Measurements from ENCODE around the gene TNFSF15.

Gene TNFSF15

DNA sequence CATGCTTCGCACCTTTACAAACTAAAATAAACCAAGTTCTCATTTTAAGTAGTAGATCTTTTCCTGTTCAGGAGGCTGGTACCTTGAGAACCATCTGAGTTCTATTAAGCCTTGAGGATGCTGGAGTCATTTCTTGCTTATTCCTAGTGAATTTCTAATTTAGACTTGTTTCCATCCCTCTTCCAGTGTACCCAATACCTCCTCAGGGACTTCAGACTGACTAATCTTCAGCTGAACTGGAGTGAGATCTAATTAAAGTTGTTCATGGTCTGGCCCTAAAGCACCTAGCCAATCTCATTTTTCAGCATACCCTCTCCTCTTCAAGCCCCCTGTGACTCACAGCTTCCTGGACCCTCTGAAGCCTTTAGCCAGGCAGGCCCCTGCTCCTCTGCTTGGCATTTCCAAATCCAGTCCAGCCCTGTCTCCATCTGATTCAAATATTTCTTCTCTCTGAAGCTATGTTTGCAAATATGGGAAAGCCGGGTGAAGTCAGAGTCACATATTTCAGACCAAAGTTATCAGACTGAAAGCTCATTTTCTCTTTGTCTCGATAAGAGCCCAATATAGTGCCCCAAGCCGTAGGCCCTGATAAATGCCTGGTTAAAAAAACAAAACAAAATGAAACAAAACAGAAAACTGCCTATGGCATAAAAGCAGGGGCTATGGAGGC is 19.4 kb upstream of the TNFSF15 start:
- no peak for DNase-seq (ENCODE audit: low read depth)

DNA sequence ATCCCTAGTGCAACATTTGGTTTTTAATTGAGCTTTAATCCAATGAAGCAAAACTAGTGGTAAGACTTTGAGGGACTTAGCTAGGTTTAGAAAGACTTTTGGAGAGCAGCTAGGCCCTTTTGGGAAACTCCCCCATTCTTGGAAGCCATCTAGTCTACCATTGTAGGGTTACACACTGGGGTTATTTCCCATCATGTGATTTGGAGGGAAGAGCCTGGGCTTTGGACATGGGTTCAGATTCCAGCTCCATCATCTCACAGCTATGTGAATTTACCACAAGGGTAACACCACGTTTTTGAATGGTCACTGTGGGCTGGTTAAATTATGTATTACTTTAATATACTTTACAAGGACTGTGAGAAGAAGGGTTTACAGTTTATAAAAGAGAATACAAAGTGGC is 18.3 kb upstream of the TNFSF15 start:
- DNase-seq (ENCODE audit: low read depth) = peak; percentile 16

DNA sequence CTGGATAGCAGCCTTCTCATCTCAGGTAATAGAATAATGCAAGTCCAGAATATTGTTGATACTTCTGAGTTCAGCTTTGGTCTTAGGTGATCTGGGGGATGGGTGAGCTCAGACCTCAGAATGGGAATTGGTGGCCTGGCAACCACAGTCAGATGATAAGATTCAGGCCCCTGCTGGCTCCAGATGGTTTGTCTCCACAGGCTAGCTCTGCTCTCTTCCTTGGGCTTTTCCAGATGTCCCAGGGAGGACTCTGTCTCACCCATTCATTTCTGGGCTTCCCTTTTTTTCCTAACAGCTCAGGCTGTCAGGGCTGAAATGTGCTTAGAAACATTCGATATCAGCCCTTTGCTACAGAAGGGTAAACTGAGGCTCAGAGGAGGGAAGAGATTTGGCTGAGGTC is 17.6 kb upstream of the TNFSF15 start:
- DNase-seq (ENCODE audit: low read depth) = no peak

DNA sequence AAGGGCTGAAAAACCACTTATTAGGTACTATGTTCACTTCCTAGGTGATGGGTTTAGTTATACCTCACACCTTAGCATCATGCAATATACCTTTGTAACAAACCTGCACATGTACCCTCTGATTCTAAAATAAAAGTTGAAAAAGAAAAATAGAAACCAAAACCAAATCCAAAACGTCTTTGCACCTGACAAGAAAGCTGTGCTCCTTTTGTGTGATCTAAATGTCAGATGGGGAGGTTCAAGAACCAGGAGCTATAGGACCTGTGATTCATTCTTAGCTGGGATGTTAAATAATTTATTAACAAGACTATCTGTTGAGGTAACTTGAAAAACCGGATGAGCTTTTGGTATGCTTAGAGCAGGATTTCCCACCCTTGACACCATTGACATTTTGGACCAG is 16.9 kb upstream of the TNFSF15 start:
- no peak for DNase-seq (ENCODE audit: low read depth)

DNA sequence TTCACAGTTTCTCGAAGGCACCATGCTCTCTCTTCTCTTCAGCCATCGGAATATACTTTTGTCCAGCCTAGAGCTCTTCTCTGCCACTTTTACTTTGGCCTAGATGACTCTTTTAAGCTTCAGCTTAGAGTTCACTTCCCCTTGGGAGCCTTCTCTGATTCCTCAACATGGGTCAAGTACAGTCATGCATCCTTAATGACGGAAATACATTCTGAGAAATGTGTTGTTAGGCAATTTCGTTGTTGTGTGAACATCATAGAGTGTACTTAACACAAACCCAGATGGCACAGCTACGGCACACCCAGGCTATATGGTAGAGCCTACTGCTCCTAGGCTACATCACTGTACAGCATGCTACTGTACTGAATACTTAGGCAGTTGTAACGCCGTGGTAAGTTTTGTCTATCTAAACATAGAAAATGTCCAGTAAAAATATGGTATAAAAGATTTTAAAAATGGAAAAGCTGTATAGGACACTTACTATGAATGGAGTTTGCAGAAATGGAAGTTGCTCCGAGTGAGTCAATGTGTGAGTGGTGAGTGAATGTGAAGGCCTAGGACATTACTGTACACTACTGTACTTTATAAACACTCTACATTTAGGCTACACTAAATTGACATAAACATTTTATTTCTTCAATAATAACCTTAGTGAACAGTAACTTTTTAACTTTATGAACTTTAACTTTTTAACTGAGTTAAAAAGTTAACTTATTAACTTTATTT is 15.1 kb upstream of the TNFSF15 start:
- DNase-seq (ENCODE audit: low read depth) = no peak

DNA sequence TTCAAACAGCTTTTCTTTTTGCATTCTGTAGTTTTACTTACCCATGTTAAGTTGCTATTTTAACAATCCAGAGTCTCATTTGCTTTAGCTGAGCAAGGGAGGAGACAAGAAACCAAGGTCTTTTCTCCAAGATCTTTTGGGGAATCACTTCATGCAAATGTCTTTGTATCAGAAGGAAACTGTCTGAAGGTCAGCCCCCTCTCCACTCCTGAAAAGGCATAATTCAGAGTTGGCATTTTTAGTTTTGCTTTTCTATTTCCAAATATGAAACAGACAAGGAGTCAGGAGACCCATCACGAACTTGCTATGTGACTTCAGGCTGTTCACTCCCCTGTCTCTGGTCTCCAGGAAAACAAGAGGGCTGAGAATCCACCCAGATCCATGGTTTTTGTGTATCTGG is 12.3 kb upstream of the TNFSF15 start:
- DNase-seq (ENCODE audit: low read depth) = no peak

DNA sequence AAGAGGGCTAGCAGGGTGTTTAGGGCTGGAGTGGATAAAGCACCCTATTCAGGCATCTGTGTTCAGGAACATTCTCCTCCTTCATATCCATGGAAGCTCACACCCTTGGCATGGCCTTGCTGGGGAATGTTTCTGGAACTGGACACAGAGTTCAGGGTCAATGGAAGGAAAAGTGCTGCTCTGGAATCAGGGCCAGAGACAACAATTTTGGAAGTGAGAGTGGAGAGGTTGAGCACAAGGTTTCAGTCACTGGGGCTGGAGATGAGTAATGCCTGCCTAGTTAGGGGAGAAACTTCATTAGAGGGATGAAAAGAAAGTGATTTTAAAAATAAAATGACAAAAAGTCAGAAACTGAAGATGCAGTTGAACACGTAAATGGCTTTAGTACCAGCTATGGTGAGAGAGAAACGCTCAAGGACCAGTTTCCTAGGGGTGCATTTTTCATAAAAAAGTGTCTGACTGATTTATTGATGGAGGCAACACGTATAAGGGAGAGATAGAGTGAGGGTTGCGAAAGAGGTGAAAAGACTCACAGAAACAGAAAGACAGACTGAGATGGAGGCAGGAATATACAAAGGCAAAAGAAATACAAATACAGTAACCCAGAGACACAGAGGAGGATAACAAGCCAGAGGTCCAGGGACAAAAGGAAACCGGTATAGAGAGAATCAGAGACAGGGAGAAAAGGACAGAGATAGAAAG is 8.0 kb upstream of the TNFSF15 start:
- no peak for DNase-seq (ENCODE audit: low read depth)

DNA sequence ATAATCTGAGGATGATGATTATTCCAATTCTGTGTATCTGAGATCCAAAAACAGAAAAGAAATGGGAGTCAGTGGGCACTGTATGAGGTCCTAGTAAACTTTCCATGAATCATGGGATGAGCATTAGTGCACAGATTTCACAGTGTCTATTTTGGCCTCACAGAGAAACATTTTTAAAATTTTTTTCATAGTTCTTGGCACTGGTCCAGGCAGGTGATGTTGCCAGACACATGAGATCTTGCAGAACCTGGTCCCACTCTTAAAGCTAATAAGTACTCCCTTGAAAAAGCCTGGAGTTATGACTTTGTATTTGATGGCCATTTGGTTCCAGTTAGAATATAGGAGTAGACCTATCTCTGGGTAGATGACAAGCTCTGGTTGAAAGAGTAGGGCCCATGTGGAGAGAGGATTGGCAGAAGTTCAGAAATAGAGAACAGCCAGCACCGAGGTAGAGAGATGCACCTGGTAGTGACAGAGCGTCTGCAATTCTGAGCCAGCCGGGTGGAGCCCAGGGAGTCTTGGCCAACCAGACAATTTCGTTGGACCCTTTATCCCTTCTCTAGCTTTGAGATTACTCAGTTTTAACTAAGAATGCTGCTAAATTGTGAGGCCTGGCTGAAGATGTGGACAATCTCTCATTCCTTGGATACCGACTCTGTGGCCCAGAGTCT is 6.3 kb upstream of the TNFSF15 start:
- no peak for DNase-seq (ENCODE audit: low read depth)

DNA sequence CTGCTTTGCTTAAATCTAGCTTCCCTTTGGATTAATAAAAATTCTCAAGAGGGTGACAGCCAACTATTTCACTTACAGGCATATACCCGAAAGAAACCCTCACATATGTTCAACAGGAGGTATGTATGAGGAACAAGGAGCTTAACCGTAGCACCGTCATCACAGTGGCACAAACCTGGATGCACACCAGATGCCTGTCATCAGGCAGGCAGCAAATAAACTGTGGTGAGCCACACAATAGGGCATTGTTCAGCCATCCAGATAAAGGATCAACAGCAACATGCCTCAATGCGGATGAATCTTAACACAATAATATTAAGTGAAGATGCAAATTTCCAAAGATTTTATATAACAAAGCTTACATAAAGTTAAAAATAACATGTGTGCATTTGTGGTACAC is 5.5 kb upstream of the TNFSF15 start:
- DNase-seq (ENCODE audit: low read depth) = no peak

DNA sequence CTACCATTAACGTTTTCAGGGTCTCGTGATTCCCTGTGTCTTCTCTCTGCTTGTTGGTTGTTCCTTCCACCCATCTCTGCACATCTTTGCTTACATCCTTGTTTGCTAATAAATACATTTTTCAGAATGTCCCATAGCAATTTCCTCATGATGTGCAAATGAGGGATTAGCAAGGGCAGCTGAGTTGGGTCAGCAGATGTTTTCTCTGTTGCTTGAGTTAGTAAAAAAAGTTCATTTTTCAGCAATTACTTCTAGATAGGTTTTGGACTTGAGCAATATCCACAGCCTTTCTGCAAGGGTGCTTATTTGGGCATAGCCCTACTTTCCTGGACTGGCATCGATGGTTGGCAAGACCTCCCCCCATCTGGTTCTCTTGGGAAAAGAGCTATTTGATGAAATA is 4.8 kb upstream of the TNFSF15 start:
- DNase-seq (ENCODE audit: low read depth) = no peak

DNA sequence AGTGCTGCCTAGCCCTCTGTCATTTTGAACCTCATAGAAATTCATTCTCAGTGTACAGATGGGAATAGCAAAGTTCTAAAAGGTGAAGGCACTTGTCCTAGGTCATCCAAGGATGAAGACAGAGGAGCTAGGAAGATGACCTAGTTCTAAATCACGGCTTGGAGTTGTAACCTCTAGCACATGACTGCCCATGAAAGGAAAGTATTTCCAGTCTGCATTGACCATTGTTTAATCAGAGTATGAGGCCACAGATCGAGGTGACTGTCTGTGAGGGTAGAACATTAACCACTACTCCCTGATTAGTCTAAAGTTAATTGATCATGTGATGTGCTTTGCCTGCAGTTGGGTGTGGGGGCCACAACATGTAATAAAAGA is 674 bp upstream of the TNFSF15 start:
- no peak for DNase-seq (ENCODE audit: low read depth)

DNA sequence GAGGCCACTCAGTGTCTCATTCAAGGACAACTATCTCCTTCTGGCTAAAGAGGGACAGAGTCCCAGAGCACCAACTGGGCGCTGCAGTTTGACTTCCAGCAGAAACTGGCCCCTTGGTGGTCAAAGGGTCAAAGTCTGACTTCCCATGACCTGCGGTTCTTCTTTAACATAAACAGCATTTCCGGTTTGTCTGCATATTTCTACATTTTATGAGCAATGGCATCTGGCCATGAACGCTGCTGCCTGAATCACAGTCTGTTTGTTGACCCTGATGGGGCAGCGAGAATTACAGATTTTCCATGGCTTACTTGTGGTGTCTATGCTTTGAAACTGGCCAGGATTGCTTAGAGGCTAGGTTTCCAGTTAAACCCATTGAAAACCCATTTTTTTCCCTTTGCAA is 1.3 kb downstream of the TNFSF15 start:
- DNase-seq (ENCODE audit: low read depth) = peak; percentile 18

DNA sequence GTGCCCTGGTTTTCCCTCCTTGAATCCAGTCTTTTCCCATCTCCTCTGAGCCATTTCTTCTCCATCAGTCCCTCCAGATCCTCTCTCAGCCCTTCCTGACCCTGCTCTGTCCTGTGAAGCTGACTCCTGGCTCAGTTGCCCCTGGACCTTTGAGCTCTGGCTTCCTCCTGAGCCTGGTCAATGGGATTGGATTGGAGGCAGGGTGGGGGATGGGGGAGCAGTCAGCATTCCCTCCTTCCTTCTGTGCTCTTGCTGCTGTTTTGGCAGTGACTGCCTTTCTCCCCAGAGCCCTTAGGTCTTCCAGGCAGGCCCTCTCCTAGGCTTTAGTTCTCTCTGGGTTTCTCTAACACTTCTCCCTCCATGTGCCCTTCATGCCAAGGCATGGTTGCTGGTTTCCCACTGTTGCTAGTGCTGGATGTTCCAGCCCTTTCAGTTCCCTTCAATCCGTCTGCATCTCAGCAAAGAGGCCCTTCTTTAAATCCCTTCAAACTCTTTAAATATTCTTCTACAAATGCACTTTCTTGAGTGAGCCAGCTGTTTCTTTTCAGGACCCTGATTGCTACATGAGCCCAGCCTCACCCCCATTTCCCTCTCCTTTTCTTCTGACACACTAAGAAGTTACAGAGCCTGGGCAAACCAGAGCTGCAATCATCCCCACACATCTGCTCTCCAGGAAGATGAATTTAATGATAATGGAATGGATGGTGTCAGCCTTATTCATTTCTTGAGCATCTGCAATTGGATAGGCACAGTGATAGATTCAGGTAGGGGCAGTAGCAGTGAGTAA is 2.2 kb downstream of the TNFSF15 start:
- no peak for DNase-seq (ENCODE audit: low read depth)

DNA sequence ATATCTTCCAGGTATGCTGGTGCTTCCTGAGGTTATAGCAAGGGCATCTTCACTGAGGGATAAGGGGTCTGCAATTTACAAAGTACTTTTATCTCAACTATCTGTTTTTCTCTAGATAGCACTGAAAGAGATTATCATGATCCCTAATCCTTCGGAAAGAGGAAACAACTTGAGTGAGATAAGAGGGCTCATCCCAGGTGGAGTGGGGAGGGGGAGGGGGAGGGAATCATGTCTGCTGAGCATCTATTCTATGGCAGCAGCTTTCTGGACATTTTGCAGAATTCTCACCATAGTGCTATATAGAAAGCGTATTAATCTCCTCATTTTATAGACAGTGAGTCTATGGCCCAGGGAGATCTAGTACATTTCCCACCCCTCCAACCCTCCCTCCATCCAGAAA is 5.9 kb downstream of the TNFSF15 start:
- DNase-seq (ENCODE audit: low read depth) = no peak

DNA sequence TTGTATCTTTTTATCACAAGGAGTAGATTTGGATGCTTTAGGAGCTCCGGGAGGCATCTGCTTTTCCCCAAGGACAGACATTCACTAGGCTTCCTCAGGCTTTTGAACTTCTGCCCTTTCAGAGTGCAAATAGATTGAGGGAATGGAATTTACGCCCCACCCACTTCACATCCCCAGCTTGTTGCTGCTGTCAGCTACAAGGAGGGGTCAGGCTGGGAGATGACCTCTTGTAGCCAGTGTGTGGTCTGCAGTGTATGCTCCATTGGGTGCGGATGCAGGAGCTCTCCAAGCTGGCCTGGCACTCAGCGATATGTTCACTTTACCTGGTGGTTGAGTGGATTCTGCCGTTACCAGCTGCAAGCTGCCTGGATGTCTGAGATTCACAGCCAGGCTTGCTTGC is 6.4 kb downstream of the TNFSF15 start:
- DNase-seq (ENCODE audit: low read depth) = no peak

DNA sequence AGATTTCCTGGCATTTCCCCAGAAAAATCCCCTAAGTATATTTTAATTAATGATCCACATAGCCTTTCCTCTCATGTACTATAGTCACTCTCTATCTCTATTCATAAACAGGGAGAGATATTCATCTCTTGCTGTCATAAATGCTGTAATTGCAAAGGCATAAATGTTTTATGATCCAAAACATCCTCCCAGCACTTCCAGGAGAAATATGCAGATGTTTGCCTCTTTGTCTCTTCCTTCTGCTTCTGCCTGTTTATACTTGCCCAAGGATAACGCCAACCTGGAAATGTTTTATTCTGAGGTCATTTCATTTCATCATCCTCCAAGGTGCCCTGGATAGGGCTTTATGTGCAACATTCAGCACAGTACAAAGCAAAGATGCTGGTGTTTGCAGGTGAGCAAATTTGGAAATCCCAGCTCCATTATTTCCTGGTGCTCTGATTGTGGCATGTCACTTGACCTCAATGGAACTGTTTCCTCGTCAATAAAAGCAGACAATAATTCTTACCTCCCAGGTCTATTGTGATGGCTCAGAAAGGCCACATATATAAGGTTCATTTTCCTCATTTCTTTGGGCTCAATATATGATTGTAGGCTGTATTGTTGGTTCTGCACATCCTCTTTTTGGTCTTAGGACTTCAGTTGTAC is 6.9 kb downstream of the TNFSF15 start:
- no peak for DNase-seq (ENCODE audit: low read depth)

DNA sequence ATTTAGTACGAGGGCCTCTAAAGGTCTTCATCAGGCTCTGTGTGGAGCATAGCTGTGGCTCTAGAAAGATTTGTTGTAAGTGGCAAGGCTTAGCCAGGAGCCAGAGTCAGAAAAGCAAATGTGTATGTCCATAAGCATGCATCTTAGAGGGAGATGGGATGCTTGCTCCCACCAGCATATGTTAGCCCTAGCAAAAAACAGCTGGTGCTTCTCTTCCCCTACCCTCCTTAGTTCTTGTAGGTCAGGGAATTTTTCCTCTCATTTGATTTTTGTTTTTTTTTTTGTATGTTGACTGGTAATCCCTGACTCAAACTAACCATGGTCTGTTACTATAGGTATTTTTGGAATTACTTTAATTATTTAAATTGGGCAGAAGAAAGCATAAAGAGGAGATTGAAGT is 7.7 kb downstream of the TNFSF15 start:
- DNase-seq (ENCODE audit: low read depth) = no peak

DNA sequence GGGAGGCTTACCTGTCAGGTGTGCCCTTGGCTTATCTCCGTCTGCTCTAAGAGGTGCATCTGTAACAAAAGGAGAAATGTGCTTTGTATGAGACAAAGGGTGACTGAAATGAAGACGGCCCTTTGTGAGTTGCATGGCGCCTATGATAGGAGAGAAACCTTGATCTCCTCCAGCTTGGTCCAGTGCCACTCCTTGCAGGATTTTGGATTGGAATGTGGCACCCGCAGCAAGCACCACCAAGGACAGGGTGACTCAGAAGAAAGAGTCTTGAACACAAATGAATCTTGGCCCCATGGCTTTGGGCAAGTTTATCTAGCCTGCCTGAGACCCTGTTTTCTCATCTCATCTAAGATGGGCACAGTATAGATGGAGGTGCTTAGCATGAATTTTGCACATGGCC is 13.4 kb downstream of the TNFSF15 start:
- no peak for DNase-seq (ENCODE audit: low read depth)

DNA sequence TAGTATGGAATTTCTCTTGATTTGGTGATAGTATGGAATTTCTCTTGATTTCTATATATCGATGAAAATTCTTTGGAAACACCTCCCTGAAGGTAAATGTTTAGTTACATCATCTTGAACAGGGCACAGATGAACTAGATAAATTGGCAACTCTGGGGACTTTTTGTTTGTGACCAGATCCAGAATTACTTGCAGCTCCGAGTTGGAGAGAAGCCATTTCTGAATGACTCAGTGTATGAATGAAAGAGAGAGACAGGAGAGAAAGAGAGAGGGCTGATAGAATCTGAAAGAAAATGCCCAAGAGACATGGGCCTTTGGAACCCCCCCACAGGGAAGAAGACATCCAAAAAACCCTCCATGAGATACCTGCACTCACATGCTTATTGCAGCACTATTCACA is 14.1 kb downstream of the TNFSF15 start:
- no peak for DNase-seq (ENCODE audit: low read depth)

DNA sequence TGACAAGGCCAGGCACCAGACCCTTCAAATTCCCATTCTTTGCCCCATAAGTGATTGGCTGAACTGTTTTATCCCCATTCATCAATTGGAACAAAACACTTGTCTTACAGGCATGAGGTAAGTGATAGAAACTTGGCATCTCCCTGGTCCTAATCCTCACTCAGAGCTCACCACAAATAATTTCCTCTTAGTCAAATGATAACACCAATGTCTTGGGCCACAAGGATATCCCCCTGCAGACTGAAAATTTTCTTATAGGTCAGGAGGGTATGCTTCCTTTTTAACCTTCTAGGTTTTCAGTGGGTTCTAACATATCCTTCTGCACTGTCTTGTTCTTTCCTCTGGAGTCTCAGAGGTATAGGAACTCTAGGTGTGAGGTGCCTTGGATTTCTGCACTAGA is 14.5 kb downstream of the TNFSF15 start:
- no peak for DNase-seq (ENCODE audit: low read depth)

DNA sequence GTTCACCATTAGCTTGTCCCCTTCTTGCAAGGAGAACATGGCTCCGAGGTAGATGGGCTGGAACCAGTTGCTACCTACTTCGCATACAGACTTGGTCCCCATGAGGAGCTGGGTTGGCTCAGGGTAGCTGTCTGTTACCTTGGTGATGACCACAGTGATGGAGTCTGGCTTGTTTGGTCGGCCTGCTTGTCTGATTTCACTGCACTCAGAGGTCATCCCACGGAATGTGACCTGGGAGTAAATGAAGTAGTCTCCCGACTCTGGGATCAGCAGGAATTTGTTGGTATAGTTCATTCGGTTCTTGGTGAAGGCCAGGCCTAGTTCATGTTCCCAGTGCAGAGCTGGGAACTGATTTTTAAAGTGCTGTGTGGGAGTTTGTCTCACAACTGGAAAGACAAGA is 15.3 kb downstream of the TNFSF15 start:
- no peak for DNase-seq (ENCODE audit: low read depth)

DNA sequence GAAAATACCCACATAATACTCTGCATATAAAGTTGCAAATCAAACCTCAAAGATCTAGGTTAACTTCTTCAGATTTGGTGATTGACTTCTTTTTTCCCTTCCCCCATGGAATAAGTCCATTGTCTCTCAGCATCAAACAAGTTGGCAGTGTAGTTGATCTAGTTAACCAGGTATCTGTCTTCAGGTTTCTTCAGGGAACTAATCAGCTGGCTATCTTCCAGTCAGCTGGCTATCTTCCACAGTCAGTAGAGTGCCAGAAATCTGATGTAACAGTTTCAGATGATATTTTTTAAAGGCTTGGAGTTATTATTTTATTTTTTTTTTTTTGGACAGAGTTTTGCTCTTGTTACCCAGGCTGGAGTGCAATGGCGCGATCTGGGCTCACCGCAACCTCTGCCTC is 16.8 kb downstream of the TNFSF15 start:
- DNase-seq (ENCODE audit: low read depth) = no peak

All from fibroblast of the conjunctiva (primary cell).